ENCODE results near the gene TSG101.

- TF ChIP-seq, protein P1, sequence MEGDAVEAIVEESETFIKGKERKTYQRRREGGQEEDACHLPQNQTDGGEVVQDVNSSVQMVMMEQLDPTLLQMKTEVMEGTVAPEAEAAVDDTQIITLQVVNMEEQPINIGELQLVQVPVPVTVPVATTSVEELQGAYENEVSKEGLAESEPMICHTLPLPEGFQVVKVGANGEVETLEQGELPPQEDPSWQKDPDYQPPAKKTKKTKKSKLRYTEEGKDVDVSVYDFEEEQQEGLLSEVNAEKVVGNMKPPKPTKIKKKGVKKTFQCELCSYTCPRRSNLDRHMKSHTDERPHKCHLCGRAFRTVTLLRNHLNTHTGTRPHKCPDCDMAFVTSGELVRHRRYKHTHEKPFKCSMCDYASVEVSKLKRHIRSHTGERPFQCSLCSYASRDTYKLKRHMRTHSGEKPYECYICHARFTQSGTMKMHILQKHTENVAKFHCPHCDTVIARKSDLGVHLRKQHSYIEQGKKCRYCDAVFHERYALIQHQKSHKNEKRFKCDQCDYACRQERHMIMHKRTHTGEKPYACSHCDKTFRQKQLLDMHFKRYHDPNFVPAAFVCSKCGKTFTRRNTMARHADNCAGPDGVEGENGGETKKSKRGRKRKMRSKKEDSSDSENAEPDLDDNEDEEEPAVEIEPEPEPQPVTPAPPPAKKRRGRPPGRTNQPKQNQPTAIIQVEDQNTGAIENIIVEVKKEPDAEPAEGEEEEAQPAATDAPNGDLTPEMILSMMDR (IDR thresholded peaks at IDR 0.05), result no peak
- TF ChIP-seq POLR2A (IDR thresholded peaks at IDR 0.05) (no peak), POLR2AphosphoS5 (IDR thresholded peaks at IDR 0.05) (no peak), EP300 (IDR thresholded peaks at IDR 0.05) (no peak)
Measured at GRCh38 chr11:18472587-18472986, 54.2 kb downstream of the TSG101 start.

Measured in suprapubic skin (tissue), 4 donors.